Peyer's patch (tissue), 4 donors: ENCODE data around the gene EIF2B4. TPM values are rescaled to one million over a fixed set of nuclear protein-coding genes. Genes with fewer than 3 reads are reported as not detected.
A peak's percentile ranks its signal among the peaks of the same experiment; 100 is the strongest.
"Not testable (repeated sequence)": the region's sequence is repeated elsewhere in the genome, so short reads cannot be mapped to it uniquely, and the experiment has no call there.

Source experiments
- DNase-seq, 3 donors: peaks; one replicate each; pipeline ENCODE4 v3.0.0-alpha.2; 2017 to 2019
- H3K27ac ChIP-seq, 4 donors: fragments of 200-600 bp; sonication (generic); one replicate each; pipeline ENCODE4 v1.5.1; 2016 to 2019
- H3K27me3 ChIP-seq, 2 donors: fragments of 200-600 bp; sonication (generic); one replicate each; pipeline ENCODE4 v1.5.1; 2019
- H3K36me3 ChIP-seq, 3 donors: fragments of 200-600 bp; sonication (generic); one replicate each; pipeline ENCODE4 v1.5.1; 2016 to 2019
- H3K4me1 ChIP-seq, 4 donors: fragments of 200-600 bp; sonication (generic); one replicate each; pipeline ENCODE4 v1.5.1; 2016 to 2019
- H3K4me3 ChIP-seq, 4 donors: fragments of 200-600 bp; sonication (generic); 1 replicate in 3 of 4; 2 replicates in 1 of 4; pipeline ENCODE4 v1.5.1; 2016 to 2019; ENCODE audit warnings: mild to moderate bottlenecking in 1 of 4
- H3K9me3 ChIP-seq, 4 donors: fragments of 200-600 bp; sonication (generic); one replicate each; pipeline ENCODE4 v1.5.1; 2016 to 2019; ENCODE audit warnings: mild to moderate bottlenecking in 1 of 4
- POLR2A ChIP-seq, 2 donors: fragments of 450-650 bp; IDR thresholded peaks; one replicate each; pipeline ENCODE4 v1.5.1; 2017; ENCODE audit warnings: antibody characterized with exemption in 2 of 2, mild to moderate bottlenecking in 2 of 2, moderate library complexity in 2 of 2
- total RNA-seq, 4 donors: library from RNA; depleted of rRNA; stranded (reverse); fragments of >200 nt; gene quantifications; one replicate each; pipeline ENCODE4 v1.1.0, GENCODE V29; 2016
- TF ChIP-seq, protein P1 (sequence below), 6 experiments: fragments of 450-650 bp in 4 of 6; fragments of 200-600 bp in 2 of 6; sonication (generic) in 1 of 6; IDR thresholded peaks; one replicate each; pipeline ENCODE4 v1.5.1; 2017 to 2019; ENCODE audit warnings: antibody characterized with exemption in 6 of 6, mild to moderate bottlenecking in 3 of 6, moderate library complexity in 1 of 6

The EIF2B4 gene
- total RNA-seq, 4 donors from 2014 or later: 19.8 to 47.0 (median 33.7) TPM

DNA sequence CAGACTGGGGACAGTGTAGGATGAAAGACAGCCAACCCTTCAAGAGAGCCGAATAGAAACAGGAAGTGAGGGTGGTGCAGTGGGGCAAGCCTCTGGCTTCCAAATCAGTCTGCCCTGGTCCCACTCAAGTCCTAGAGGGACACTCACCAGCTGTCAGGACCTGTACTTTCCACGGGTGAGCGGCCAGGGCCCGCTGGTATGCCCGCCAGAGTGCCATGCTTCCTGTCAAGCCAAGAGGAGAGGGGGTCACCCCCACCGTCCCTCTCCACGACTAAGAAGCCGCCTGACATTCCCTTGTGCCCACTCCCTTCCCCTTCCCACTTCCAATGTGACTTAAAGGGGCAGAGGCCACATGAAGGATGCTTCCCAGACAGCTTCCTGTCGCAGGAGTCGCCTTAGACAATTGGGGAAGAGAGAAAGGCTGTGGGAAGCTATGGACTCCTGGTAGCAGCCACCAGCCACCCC, 47.8 kb downstream of the EIF2B4 start:
- peaks cover 0 to 21% (median 6%) of the 10 kb centered on the region in 4 donors for H3K4me1 ChIP-seq
- H3K27me3 ChIP-seq: no peaks in the 10 kb centered on the region
- H3K9me3 ChIP-seq: no peaks in the 10 kb centered on the region
- TF ChIP-seq, protein P1, sequence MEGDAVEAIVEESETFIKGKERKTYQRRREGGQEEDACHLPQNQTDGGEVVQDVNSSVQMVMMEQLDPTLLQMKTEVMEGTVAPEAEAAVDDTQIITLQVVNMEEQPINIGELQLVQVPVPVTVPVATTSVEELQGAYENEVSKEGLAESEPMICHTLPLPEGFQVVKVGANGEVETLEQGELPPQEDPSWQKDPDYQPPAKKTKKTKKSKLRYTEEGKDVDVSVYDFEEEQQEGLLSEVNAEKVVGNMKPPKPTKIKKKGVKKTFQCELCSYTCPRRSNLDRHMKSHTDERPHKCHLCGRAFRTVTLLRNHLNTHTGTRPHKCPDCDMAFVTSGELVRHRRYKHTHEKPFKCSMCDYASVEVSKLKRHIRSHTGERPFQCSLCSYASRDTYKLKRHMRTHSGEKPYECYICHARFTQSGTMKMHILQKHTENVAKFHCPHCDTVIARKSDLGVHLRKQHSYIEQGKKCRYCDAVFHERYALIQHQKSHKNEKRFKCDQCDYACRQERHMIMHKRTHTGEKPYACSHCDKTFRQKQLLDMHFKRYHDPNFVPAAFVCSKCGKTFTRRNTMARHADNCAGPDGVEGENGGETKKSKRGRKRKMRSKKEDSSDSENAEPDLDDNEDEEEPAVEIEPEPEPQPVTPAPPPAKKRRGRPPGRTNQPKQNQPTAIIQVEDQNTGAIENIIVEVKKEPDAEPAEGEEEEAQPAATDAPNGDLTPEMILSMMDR (IDR thresholded peaks at IDR 0.05): no peak
- TF ChIP-seq POLR2A (IDR thresholded peaks at IDR 0.05): no peak
- H3K36me3 ChIP-seq: peaks cover 0 to 14% (median 0%) of the 10 kb centered on the region in 3 donors
- peak overlapping the region; percentile 65 to 95 (median 78) for H3K4me3 ChIP-seq
- H3K27ac ChIP-seq: peak overlapping the region; percentile 86 to 94 (median 90)
- peak in 2 of 3 donors; percentile 24 to 54 for DNase-seq

DNA sequence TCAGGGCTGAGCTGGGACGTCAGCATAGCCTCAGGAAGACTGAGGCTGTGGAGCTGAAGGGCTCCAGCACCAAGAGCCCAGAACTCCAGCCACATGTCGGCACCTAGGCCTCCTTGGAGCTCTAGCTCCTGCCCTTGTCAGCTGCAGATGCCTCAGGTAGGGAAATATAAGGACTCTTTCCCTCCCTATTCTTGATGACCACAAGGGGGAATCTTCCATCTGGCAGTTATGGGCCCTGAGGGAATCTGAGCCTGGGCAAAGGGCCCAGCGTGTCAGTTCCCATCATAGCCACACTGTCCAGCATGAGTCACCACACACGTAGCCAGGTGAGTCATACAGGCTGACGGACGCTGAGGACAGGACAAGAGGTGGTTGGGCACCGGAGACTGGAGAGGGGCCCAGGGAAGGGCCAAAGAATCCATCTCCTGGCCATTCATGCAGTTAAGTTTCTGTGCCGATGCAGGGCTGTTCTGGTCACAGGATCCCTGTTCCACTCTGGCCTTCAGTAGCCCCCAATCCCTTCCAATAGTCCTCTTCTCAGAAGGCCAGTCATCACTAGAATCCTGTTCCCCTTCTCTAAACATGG, 49.1 kb downstream of the EIF2B4 start:
- Histone ChIP-seq H3K27me3 (no peaks in the 10 kb centered on the region), H3K9me3 (no peaks in the 10 kb centered on the region), H3K4me1 (peaks cover 0 to 21% (median 6%) of the 10 kb centered on the region in 4 donors), H3K27ac (peak overlapping the region in 2 of 4 donors; percentile 4 to 63), H3K36me3 (peaks cover 0 to 2% (median 0%) of the 10 kb centered on the region in 3 donors), H3K4me3 (peak overlapping the region in 1 of 4 donors; percentile 15)
- peak; percentile 19 to 86 (median 79) for DNase-seq
- TF ChIP-seq, protein P1 (IDR thresholded peaks at IDR 0.05): peak in 4 of 6 experiments; percentile 12 to 70 (median 66)
- TF ChIP-seq POLR2A (IDR thresholded peaks at IDR 0.05): no peak

DNA sequence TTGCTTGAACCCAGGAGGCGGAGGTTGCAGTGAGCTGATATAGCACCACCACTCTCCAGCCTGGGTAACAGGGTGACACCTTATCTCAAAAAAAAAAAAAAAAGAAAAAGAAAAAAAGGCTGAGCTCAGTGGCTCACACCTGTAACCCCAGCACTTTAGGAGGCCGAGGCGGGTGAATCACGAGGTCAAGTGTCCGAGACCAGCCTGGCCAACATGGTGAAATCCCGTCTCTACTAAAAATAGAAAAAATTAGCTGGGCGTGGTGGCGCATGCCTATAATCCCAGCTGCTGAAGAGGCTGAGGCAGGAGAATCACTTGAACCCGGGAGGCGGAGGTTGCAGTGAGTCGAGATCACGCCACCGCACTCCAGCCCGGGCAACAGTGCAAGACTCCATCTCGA, 50.3 kb downstream of the EIF2B4 start:
- not testable (repeated sequence) for H3K9me3 ChIP-seq, H3K27ac ChIP-seq

DNA sequence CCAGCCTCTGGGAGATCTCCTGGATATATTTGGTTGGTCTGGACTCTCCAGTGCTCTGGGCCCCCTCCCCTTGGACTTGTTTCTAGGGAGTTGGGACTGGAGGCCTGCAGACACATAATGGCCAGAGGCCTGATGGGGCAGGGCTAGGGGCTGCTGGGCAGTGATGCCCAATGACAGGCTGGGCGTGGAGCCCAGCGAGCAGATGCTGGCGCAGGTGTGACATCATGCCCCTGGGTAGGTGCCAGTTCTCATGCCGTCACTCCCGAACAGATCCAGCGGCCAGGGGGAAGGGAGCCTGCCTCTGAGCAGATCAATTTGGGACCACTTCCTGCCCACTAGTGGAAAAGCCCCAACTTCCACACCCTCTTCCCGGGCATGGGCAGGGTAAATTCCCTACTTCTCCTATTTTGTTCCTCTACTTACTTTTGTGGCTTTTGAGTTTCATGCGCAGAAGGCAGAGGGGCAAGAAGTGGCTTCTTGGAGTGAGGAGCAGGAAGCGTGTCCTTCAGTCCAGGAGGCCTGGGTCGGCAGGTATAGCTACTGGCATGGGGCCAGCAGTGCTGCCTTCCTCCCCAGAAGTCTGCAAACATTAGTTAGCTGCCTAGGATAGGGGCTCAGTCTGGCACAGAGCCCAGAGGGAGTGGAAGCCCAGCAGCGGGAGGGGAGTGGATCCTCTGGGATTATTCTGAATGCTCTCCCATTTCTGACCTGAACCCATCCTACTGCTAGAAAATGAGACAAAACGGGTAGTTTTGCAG, 53.3 kb downstream of the EIF2B4 start:
- no peak for DNase-seq
- H3K4me3 ChIP-seq: no peak overlapping the region
- TF ChIP-seq, protein P1 (IDR thresholded peaks at IDR 0.05): no peak
- TF ChIP-seq POLR2A (IDR thresholded peaks at IDR 0.05): no peak
- peaks cover 0 to 7% (median 3%) of the 10 kb centered on the region in 4 donors for H3K4me1 ChIP-seq
- H3K9me3 ChIP-seq: no peaks in the 10 kb centered on the region
- no peaks in the 10 kb centered on the region for H3K36me3 ChIP-seq
- no peaks in the 10 kb centered on the region for H3K27me3 ChIP-seq
- H3K27ac ChIP-seq: no peak overlapping the region

More for the DNA sequence above, 50.3 kb downstream of the EIF2B4 start:
- H3K4me3 ChIP-seq, DNase-seq, H3K27me3 ChIP-seq, H3K36me3 ChIP-seq: not testable (repeated sequence)
- peaks cover 0 to 21% (median 6%) of the 10 kb centered on the region in 4 donors for H3K4me1 ChIP-seq

DNA sequence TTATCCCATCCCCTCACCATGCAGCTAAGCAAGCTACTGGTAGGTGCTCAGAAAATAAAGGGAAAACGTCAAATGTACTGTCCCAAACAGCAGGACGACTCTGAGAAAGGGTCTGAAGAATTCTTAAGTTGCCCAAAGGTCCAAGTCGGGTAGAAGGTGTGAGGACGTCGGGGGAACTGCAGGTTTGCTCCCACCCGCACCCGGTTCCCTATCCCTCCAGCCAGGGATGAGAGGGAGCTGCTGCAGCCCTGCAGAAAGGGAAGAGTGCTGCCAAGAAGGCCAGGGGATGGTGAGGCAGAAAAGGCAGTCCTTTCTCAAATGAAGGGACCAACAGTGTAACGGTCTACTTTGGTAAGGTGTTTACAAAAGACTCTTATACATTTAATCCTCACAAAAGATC, 55.0 kb downstream of the EIF2B4 start:
- no peaks in the 10 kb centered on the region for H3K9me3 ChIP-seq
- no peak overlapping the region for H3K4me3 ChIP-seq
- TF ChIP-seq, protein P1 (IDR thresholded peaks at IDR 0.05): no peak
- TF ChIP-seq POLR2A (IDR thresholded peaks at IDR 0.05): no peak
- H3K36me3 ChIP-seq: no peaks in the 10 kb centered on the region
- H3K27me3 ChIP-seq: no peaks in the 10 kb centered on the region
- H3K4me1 ChIP-seq: no peaks in the 10 kb centered on the region
- DNase-seq: no peak
- H3K27ac ChIP-seq: no peak overlapping the region

DNA sequence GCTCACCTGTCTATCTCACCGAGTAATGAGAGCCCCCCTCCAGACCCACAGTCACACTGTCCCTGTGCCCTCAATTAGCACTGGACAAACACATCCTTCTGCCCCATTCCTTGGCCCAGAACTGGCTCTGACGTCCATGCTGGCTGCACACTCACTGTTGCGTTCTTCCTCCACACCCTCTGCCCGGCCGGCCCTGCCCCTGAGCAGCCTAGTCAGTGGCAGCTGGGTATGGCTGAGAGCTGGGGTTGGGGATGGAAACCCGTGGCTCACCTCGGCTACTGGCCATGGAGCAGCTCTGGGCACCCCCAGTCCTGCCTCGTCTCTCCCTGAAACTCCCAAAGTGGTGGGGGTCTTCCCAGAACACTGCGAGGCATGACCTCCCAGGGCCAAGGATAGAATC, 55.4 kb downstream of the EIF2B4 start:
- Histone ChIP-seq H3K36me3 (peaks cover 0 to 2% (median 0%) of the 10 kb centered on the region in 3 donors), H3K27ac (no peak overlapping the region), H3K9me3 (no peaks in the 10 kb centered on the region), H3K4me3 (no peak overlapping the region), H3K4me1 (no peaks in the 10 kb centered on the region), H3K27me3 (no peaks in the 10 kb centered on the region)
- DNase-seq: no peak
- TF ChIP-seq POLR2A (IDR thresholded peaks at IDR 0.05): no peak
- TF ChIP-seq, protein P1 (IDR thresholded peaks at IDR 0.05): no peak
